DMS153 treated with DMSO at 0.1 percent for 48 hours (cell line): ENCODE data around the gene RHBDL2.
"Not testable (repeated sequence)": the region's sequence is repeated elsewhere in the genome, so short reads cannot be mapped to it uniquely, and the experiment has no call there.

Experiments used
- DNase-seq: peaks from one replicate; lab custom pipeline; 2025; ENCODE audit not compliant: unreplicated experiment; lab: John Stamatoyannopoulos, UW

RHBDL2 gene

GRCh38 chr1:38885092-38885491, 56.5 kb downstream of the RHBDL2 start:
- no peak for DNase-seq

GRCh38 chr1:38881487-38881886, 60.1 kb downstream of the RHBDL2 start, which contains the start of gene GJA9:
GJA9 (minus strand) TSS chr1:38881587; CDS start chr1:38876098, 5,489 bp downstream.
- no peak for DNase-seq

GRCh38 chr1:38875811-38876210, 65.8 kb downstream of the RHBDL2 start:
- no peak for DNase-seq

- peak; percentile 100 for DNase-seq
Observed at GRCh38 chr1:38873027-38873969, 68.3 kb downstream of the RHBDL2 start, which contains the start of gene MYCBP. MYCBP (minus strand) TSS chr1:38873348; CDS start chr1:38873305, 43 bp downstream.

GRCh38 chr1:38872401-38873026, 69.1 kb downstream of the RHBDL2 start:
- no peak for DNase-seq

- DNase-seq: no peak
Observed at GRCh38 chr1:38870996-38871395, 70.6 kb downstream of the RHBDL2 start.

GRCh38 chr1:38867208-38867607, 74.4 kb downstream of the RHBDL2 start:
- no peak for DNase-seq

GRCh38 chr1:38865112-38865715, 76.4 kb downstream of the RHBDL2 start:
- DNase-seq: no peak

GRCh38 chr1:38860454-38860795, 81.2 kb downstream of the RHBDL2 start:
- no peak for DNase-seq

- DNase-seq: peak; percentile 99
Observed at GRCh38 chr1:38859561-38860453, 81.8 kb downstream of the RHBDL2 start, which contains the start of gene RRAGC. RRAGC (minus strand) TSS chr1:38859772; CDS start chr1:38859646, 126 bp downstream.

GRCh38 chr1:38858833-38859560, 82.6 kb downstream of the RHBDL2 start:
- DNase-seq: no peak

GRCh38 chr1:38852780-38853179, 88.8 kb downstream of the RHBDL2 start:
- DNase-seq: no peak

GRCh38 chr1:38848071-38848470, 93.6 kb downstream of the RHBDL2 start:
- no peak for DNase-seq

- DNase-seq: no peak
Observed at GRCh38 chr1:38846210-38846609, 95.4 kb downstream of the RHBDL2 start.

GRCh38 chr1:38845088-38845487, 96.5 kb downstream of the RHBDL2 start:
- DNase-seq: not testable (repeated sequence)

- no peak for DNase-seq
Observed at GRCh38 chr1:38840281-38840680, 101.3 kb downstream of the RHBDL2 start.

GRCh38 chr1:38839363-38839762, 102.3 kb downstream of the RHBDL2 start:
- no peak for DNase-seq

- not testable (repeated sequence) for DNase-seq
Observed at GRCh38 chr1:38836316-38836715, 105.3 kb downstream of the RHBDL2 start.
